GM12878 (cell line): Measurements from ENCODE around the gene FLOT1. TPM values are rescaled to one million over a fixed set of nuclear protein-coding genes. Genes with fewer than 3 reads are reported as not detected.

Experiments used
- ATAC-seq: fragments of 200-7000 bp; cut with Tn5 transposase; 3 replicates; pipeline ENCODE4 v1.9.1; 2020; ENCODE audit warnings: mild to moderate bottlenecking, moderate library complexity
- BruUV-seq: library from RNA; stranded (reverse); fragments of 400-500 nt; replicated peaks from 2 replicates; lab custom pipeline; 2021; lab: Mats Ljungman, UMichigan
- CTCF ChIA-PET: fragments of 300-600 bp; sonication (Branson Sonifier 250); formaldehyde crosslinking; extraction: SDS; loops from one replicate; lab custom pipeline; 2021; ENCODE audit warnings: inconsistent platforms; lab: Yijun Ruan, JAX
- POLR2A ChIA-PET: fragments of 350-600 bp; formaldehyde crosslinking; extraction: SDS; loops from one replicate; lab custom pipeline; 2021; ENCODE audit warnings: inconsistent platforms; lab: Charles Lee
- RAD21 ChIA-PET: fragments of 300-600 bp; sonication (Branson Sonifier 250); formaldehyde crosslinking; loops from one replicate; lab custom pipeline; 2023; ENCODE audit warnings: antibody characterized with exemption; ENCODE audit not compliant: unreplicated experiment; lab: Charles Lee
- SMC1A ChIA-PET: fragments of 300-600 bp; sonication (Branson Sonifier 250); formaldehyde crosslinking; loops from one replicate; lab custom pipeline; 2023; ENCODE audit not compliant: unreplicated experiment, uncharacterized antibody; lab: Charles Lee
- DNase-seq: peaks from one replicate; pipeline ENCODE4 v3.0.0-alpha.2; 2011; ENCODE audit warnings: low read depth, low spot score
- FAIRE-seq: peaks from 3 replicates; lab custom pipeline; 2011; peaks lifted over from hg19 to GRCh38; lab: Jason Lieb, UNC
- H2AFZ ChIP-seq: 2 replicates; pipeline ENCODE4 v1.6.0; 2011; ENCODE audit warnings: low read depth, low read length, control low read depth; ENCODE audit not compliant: control insufficient read depth
- H3K27ac ChIP-seq: 2 replicates; pipeline ENCODE4 v1.5.1; 2011; ENCODE audit warnings: control low read depth; ENCODE audit not compliant: control insufficient read depth, insufficient read depth
- H3K27me3 ChIP-seq, 2 experiments: replicated peaks in 1 of 2; 2 replicates each; pipeline versions ENCODE4 v1.6.0 to v1.6.1; 2011; ENCODE audit warnings: low read length in 1 of 2; ENCODE audit not compliant: control insufficient read depth in 2 of 2, insufficient read depth in 2 of 2
- H3K36me3 ChIP-seq, 2 experiments: 2 replicates each; pipeline ENCODE4 v1.5.1; 2011; ENCODE audit warnings: low read length in 1 of 2; ENCODE audit not compliant: control insufficient read depth in 2 of 2, insufficient read depth in 2 of 2
- H3K4me1 ChIP-seq: 2 replicates; pipeline ENCODE4 v1.6.1; 2011; ENCODE audit warnings: mild to moderate bottlenecking, low read length, moderate library complexity, mixed read lengths; ENCODE audit not compliant: control insufficient read depth, insufficient read depth
- H3K4me2 ChIP-seq: 2 replicates; pipeline ENCODE4 v1.6.0; 2011; ENCODE audit warnings: control low read depth; ENCODE audit not compliant: control insufficient read depth, insufficient read depth
- H3K4me3 ChIP-seq: fragments of 200-600 bp; sonication (generic); 2 replicates; pipeline ENCODE4 v1.5.1; 2016
- H3K79me2 ChIP-seq: 2 replicates; pipeline ENCODE4 v1.6.0; 2011; ENCODE audit warnings: low read length; ENCODE audit not compliant: control insufficient read depth, insufficient read depth
- H3K9ac ChIP-seq: 2 replicates; pipeline ENCODE4 v1.8.0; 2011; ENCODE audit warnings: low read length, control low read depth, mixed read lengths; ENCODE audit not compliant: control insufficient read depth, insufficient read depth
- H3K9me3 ChIP-seq: replicated peaks from 3 replicates; pipeline ENCODE4 v1.5.1; 2011; ENCODE audit warnings: mild to moderate bottlenecking, low read length; ENCODE audit not compliant: control insufficient read depth, insufficient read depth
- H4K20me1 ChIP-seq: 2 replicates; pipeline ENCODE4 v1.6.0; 2011; ENCODE audit not compliant: control insufficient read depth, insufficient read depth
- BCL11A ChIP-seq: IDR thresholded peaks from 2 replicates; pipeline ENCODE4 v1.6.1; 2011; ENCODE audit warnings: low read depth, low read length
- BHLHE40 ChIP-seq, 2 experiments: fragments of 450-650 bp in 1 of 2; IDR thresholded peaks; 2 replicates each; pipeline ENCODE4 v1.6.1; 2011 to 2017; ENCODE audit warnings: low read depth in 2 of 2, borderline replicate concordance in 1 of 2, improper control_type of control experiment in 1 of 2, low read length in 1 of 2, mild to moderate bottlenecking in 1 of 2
- BMI1 ChIP-seq: fragments of 450-650 bp; IDR thresholded peaks from 2 replicates; pipeline ENCODE4 v1.6.1; 2016; ENCODE audit warnings: mild to moderate bottlenecking, moderate library complexity, borderline replicate concordance
- CEBPB ChIP-seq, 2 experiments: fragments of 150-350 bp in 1 of 2; IDR thresholded peaks; 2 replicates each; pipeline ENCODE4 v1.6.1; 2012 to 2014; ENCODE audit warnings: low read depth in 2 of 2, low read length in 2 of 2, borderline replicate concordance in 1 of 2, inconsistent platforms in 1 of 2
- CHD4 ChIP-seq: fragments of 200-600 bp; sonication (generic); IDR thresholded peaks from 2 replicates; pipeline ENCODE4 v1.6.1; 2016; ENCODE audit warnings: mild to moderate bottlenecking
- CREM ChIP-seq: IDR thresholded peaks from 2 replicates; pipeline ENCODE4 v1.6.1; 2014; ENCODE audit warnings: antibody characterized with exemption, low read depth
- EGR1 ChIP-seq, 2 experiments: IDR thresholded peaks; 1 replicate in 1 of 2; 2 replicates in 1 of 2; pipeline ENCODE4 v1.6.1; 2011 to 2012; ENCODE audit warnings: low read depth in 2 of 2, low read length in 2 of 2, borderline replicate concordance in 1 of 2, mild to moderate bottlenecking in 1 of 2, moderate library complexity in 1 of 2
- EZH2 ChIP-seq: IDR thresholded peaks from 2 replicates; pipeline ENCODE4 v1.6.1; 2012; ENCODE audit warnings: low read depth, mild to moderate bottlenecking, control low read depth, inconsistent platforms, low read length, borderline replicate concordance; ENCODE audit not compliant: control insufficient read depth
- IKZF2 ChIP-seq, 2 experiments: fragments of 450-650 bp; IDR thresholded peaks; 2 replicates each; pipeline ENCODE4 v1.6.1; 2017; ENCODE audit warnings: mild to moderate bottlenecking in 2 of 2, moderate library complexity in 2 of 2
- MEF2A ChIP-seq: IDR thresholded peaks from 2 replicates; pipeline ENCODE4 v1.6.1; 2011; ENCODE audit warnings: low read depth, mild to moderate bottlenecking, low read length, moderate library complexity; ENCODE audit not compliant: insufficient read depth
- MTA3 ChIP-seq: IDR thresholded peaks from 2 replicates; pipeline ENCODE4 v1.6.1; 2012; ENCODE audit warnings: low read length, inconsistent platforms, borderline replicate concordance
- MYB ChIP-seq: fragments of 150-350 bp; IDR thresholded peaks from 2 replicates; pipeline ENCODE4 v1.6.1; 2014; ENCODE audit warnings: mild to moderate bottlenecking, low read depth, low read length, borderline replicate concordance
- NFIC ChIP-seq: IDR thresholded peaks from 2 replicates; pipeline ENCODE4 v1.6.1; 2012; ENCODE audit warnings: low read depth, mild to moderate bottlenecking, inconsistent platforms, low read length, moderate library complexity
- PAX5 ChIP-seq: IDR thresholded peaks from 2 replicates; pipeline ENCODE4 v1.6.1; 2011; ENCODE audit warnings: low read depth, low read length, borderline replicate concordance
- POLR2A ChIP-seq: IDR thresholded peaks from 2 replicates; pipeline ENCODE4 v1.6.1; 2011; ENCODE audit warnings: low read depth, mild to moderate bottlenecking, low read length
- POLR2AphosphoS5 ChIP-seq: IDR thresholded peaks from 2 replicates; pipeline ENCODE4 v1.6.1; 2011; ENCODE audit warnings: mild to moderate bottlenecking, low read length, inconsistent platforms
- POU2F2 ChIP-seq: IDR thresholded peaks from 3 replicates; pipeline ENCODE4 v1.6.1; 2011; ENCODE audit warnings: low read depth, mild to moderate bottlenecking, low read length, borderline replicate concordance
- RAD51 ChIP-seq: fragments of 450-650 bp; IDR thresholded peaks from 2 replicates; pipeline ENCODE4 v1.6.1; 2016; ENCODE audit warnings: moderate library complexity, mild to moderate bottlenecking, inconsistent platforms
- RB1 ChIP-seq: fragments of 450-650 bp; formaldehyde crosslinking; IDR thresholded peaks from 2 replicates; pipeline ENCODE4 v1.6.1; 2017; ENCODE audit warnings: mild to moderate bottlenecking, borderline replicate concordance
- SMAD1 ChIP-seq: fragments of 450-650 bp; IDR thresholded peaks from 2 replicates; pipeline ENCODE4 v1.6.1; 2018; ENCODE audit warnings: mild to moderate bottlenecking, low read depth; ENCODE audit not compliant: partially characterized antibody
- SP1 ChIP-seq: IDR thresholded peaks from one replicate; pipeline ENCODE4 v1.6.1; 2011; ENCODE audit warnings: low read depth, low read length
- SREBF1 ChIP-seq: IDR thresholded peaks from 2 replicates; pipeline ENCODE4 v1.6.1; 2012; ENCODE audit warnings: mild to moderate bottlenecking, low read length
- STAT3 ChIP-seq: IDR thresholded peaks from 2 replicates; pipeline ENCODE4 v1.6.1; 2011; ENCODE audit warnings: low read depth, low read length, improper control_type of control experiment
- TCF7 ChIP-seq: IDR thresholded peaks from 2 replicates; pipeline ENCODE4 v1.6.1; 2014; ENCODE audit warnings: antibody characterized with exemption, borderline replicate concordance
- YBX1 ChIP-seq: fragments of 450-650 bp; IDR thresholded peaks from 2 replicates; pipeline ENCODE4 v1.6.1; 2016; ENCODE audit warnings: antibody characterized with exemption
- YY1 ChIP-seq: IDR thresholded peaks from 2 replicates; pipeline ENCODE4 v1.6.1; 2011; ENCODE audit warnings: low read depth, mild to moderate bottlenecking, low read length
- ZBED1 ChIP-seq: IDR thresholded peaks from 2 replicates; pipeline ENCODE4 v1.6.1; 2016; ENCODE audit warnings: borderline replicate concordance
- WGBS: methylation state at CpG from one replicate; pipeline ENCODE4 v1.1.6; 2016; ENCODE audit warnings: low lambda C conversion rate; ENCODE audit not compliant: insufficient replicate concordance, insufficient coverage; ENCODE audit errors: missing lambda C conversion rate; 5-methylcytosine and 5-hydroxymethylcytosine counted together
- in situ Hi-C: fragments of 300-500 bp; cut with MboI; formaldehyde crosslinking; loops from 9 replicates; pipeline ENCODE4 v1.14.3; 2018; ENCODE audit warnings: mixed read lengths
- intact Hi-C: fragments of 100-400 bp; cut with micrococcal nuclease; formaldehyde crosslinking; loops from one replicate; pipeline ENCODE4 v1.14.2; 2022; ENCODE audit not compliant: unreplicated experiment
- polyA plus RNA-seq, 11 experiments: library from polyadenylated mRNA; depleted of rRNA in 4 of 11; unstranded in 6 of 11; stranded (reverse) in 5 of 11; fragments of >200 nt; fragmentation: Nextera tagmentation in 4 of 11; fragmentation: Illumina TruSeq in 1 of 11; extraction: Ambion mirVana in 4 of 11; extraction: Trizol in 1 of 11; gene quantifications; 1 replicate in 1 of 11; 2 replicates in 10 of 11; pipeline versions ENCODE4 v1.2.1 to v1.2.3, GENCODE V29; 2011 to 2016; ENCODE audit warnings: inconsistent platforms in 2 of 11, missing spikeins in 2 of 11, low read depth in 1 of 11
- total RNA-seq, 4 experiments: library from RNA; depleted of rRNA in 3 of 4; stranded (reverse); fragments of >200 nt in 3 of 4; fragmentation: Illumina TruSeq in 1 of 4; extraction: Trizol in 1 of 4; gene quantifications; 2 replicates each; pipeline versions ENCODE4 v1.2.1 to v1.2.3, GENCODE V29; 2013 to 2021

The FLOT1 gene
- total and polyA plus RNA-seq, 10 of the 15 experiments (the other 5 are each of a cell fraction or from before 2014, with no cell fraction given) = 12.3 to 153 (median 112) TPM

- CTCF ChIA-PET = interaction anchor here (1.0 to 22.7 kb wide), 7 partner anchors 9 to 184 kb away, joined by 3 to 487 read pairs (median 5); partner anchors contain the start of gene NRM
- no TSS peak for BruUV-seq
- in situ Hi-C loops (no loop called here), intact Hi-C loops (loop anchor here (5.0 kb wide), 1 partner anchor 361 kb away; no protein-coding TSS in a partner anchor)
- peaks cover 47% of the 10 kb centered on the region for H3K79me2 ChIP-seq
- no peak overlapping the region for H3K4me3 ChIP-seq
- H3K27ac ChIP-seq = no peak overlapping the region
- no peaks in the 10 kb centered on the region for H3K27me3 ChIP-seq
- no peak overlapping the region for H3K9ac ChIP-seq
- ATAC-seq (no peak; the same call in 1 of the 3 replicates), DNase-seq (no peak), FAIRE-seq (no peak)
- WGBS = 3% methylated on average over 3 of the region's 3 CpGs
- H3K4me2 ChIP-seq = no peak overlapping the region
- peaks cover 10% of the 10 kb centered on the region for H4K20me1 ChIP-seq
- H3K9me3 ChIP-seq = no peaks in the 10 kb centered on the region
- SMC1A ChIA-PET = interaction anchor here (1.3 to 17.7 kb wide), 4 partner anchors 10 to 184 kb away, joined by 4 to 265 read pairs (median 8); partner anchors contain the start of gene DHX16
- H3K4me1 ChIP-seq = peaks cover 17% of the 10 kb centered on the region
- no peak overlapping the region for H2AFZ ChIP-seq
- POLR2A ChIA-PET = interaction anchor here (0.5 to 11.6 kb wide), 7 partner anchors 9 to 113 kb away, joined by 3 to 200 read pairs (median 4); no protein-coding TSS in a partner anchor
- H3K36me3 ChIP-seq = peaks cover 28 to 34% of the 10 kb centered on the region in 2 experiments
- RAD21 ChIA-PET = interaction anchor here (3.4 to 11.2 kb wide), 2 partner anchors 10 to 44 kb away, joined by 14 to 209 read pairs; no protein-coding TSS in a partner anchor
- 0 out of 3 replicates have a peak, but pooled peaks have one; percentile 9 for TF ChIP-seq POU2F2
- TF ChIP-seq ZBED1 = peak; percentile 92; the same call in 1 of the 2 replicates
- no peak; a peak in 1 of 4 replicates for TF ChIP-seq BHLHE40 (IDR thresholded peaks at IDR 0.05; ENCODE audit: borderline replicate concordance in 1 of 2, low read depth in 2 of 2, low read length in 1 of 2)
- 0 out of 2 replicates have a peak, but pooled peaks have one; percentile 59 for TF ChIP-seq EZH2
- TF ChIP-seq EGR1 (IDR thresholded peaks at IDR 0.05; ENCODE audit: borderline replicate concordance in 1 of 2, low read depth in 2 of 2, low read length in 2 of 2) = no peak
- TF ChIP-seq POLR2AphosphoS5 = peak; percentile 82
- TF ChIP-seq NFIC = no peak
- no peak for TF ChIP-seq CHD4
- TF ChIP-seq RAD51 = no peak
- no peak for TF ChIP-seq IKZF2 (IDR thresholded peaks at IDR 0.05)
- TF ChIP-seq CREM = no peak; the same call in 1 of the 2 replicates
- TF ChIP-seq MYB = no peak
- no peak for TF ChIP-seq SP1
- TF ChIP-seq MTA3 = no peak
- TF ChIP-seq SMAD1 = no peak
- TF ChIP-seq CEBPB (IDR thresholded peaks at IDR 0.05; ENCODE audit: borderline replicate concordance in 1 of 2, low read depth in 2 of 2, low read length in 2 of 2) = no peak
- no peak for TF ChIP-seq MEF2A
- no peak for TF ChIP-seq RB1
- no peak for TF ChIP-seq SREBF1
- no peak for TF ChIP-seq BCL11A
- TF ChIP-seq PAX5 = peak; percentile 4; the same call in 1 of the 2 replicates
- TF ChIP-seq BMI1 = 0 out of 2 replicates have a peak, but pooled peaks have one; percentile 44
- peak; percentile 78 for TF ChIP-seq POLR2A
- no peak for TF ChIP-seq YBX1
- TF ChIP-seq YY1 = no peak; the same call in 1 of the 2 replicates
- TF ChIP-seq TCF7 = 0 out of 2 replicates have a peak, but pooled peaks have one; percentile 11
- TF ChIP-seq STAT3 = no peak
These were observed 16.6 kb downstream of the FLOT1 start for GRCh38 chr6:30725713-30726505.
